Activated CD4-positive, alpha-beta T cell treated with anti-CD3 and anti-CD28 coated beads for 24 hours (primary cell): ENCODE measurements around the gene SH3BP2.

Experiments
- DNase-seq, 2 donors: peaks; one replicate each; pipeline ENCODE4 v3.0.0-alpha.2; 2020; ENCODE audit warnings: low read depth in 2 of 2

Gene SH3BP2

GRCh38 chr4:2819244-2820215 lies 26.6 kb downstream of the SH3BP2 start:
- no peak for DNase-seq

DNA sequence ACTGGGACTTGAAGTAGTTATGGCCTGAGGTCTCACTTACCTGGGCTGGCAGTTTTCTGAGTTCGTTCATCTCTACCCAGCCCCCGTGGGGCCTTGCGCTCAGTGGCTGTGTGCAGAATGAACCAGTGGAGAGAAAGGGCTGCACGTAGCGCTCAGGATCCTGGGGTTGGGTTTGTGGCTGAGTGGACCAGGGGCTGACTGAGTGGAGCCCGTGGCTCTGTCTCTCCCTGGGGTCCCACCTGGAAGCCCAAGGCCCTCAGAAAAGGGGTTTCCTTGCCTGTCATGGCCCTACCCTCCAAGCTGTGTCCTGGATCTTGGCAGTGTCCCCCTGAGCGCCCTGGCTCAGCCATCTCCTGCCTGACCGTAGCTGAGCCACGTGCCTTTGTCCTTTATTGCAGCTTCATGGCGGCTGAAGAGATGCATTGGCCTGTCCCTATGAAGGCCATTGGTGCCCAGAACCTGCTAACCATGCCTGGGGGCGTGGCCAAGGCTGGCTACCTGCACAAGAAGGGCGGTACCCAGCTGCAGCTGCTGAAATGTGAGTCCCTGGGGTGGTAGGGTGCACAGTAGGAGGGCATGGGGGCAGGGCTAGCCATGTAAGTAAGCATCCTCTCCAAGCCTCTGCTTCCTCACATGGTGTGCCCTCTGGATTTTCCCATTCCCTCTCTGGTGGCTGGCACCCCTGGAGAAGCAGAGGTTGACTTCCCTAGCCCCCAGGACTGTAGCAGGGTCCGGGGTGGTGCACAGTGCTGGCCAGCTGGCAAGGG lies 27.5 kb downstream of the SH3BP2 start:
- DNase-seq = no peak

GRCh38 chr4:2822461-2823300 lies 29.8 kb downstream of the SH3BP2 start:
- DNase-seq = no peak

DNA sequence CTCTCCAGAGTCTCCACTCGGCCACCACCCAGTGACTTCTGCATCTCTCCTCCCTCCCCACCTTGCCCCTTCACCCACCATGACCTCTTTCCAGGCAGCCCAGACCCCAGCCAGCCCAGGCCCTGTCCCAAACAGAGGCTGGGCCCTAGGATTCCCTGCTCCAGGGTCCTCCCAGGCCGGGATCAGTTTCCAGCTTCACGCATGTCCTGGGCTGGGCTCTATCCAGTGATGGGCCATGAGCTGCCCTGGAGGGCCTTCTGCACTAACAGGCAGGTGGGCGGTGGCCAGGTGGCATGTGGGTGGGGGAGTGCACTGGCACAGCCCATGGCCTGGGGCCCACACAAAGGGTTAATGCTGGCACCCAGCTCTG lies 30.4 kb downstream of the SH3BP2 start:
- no peak for DNase-seq

DNA sequence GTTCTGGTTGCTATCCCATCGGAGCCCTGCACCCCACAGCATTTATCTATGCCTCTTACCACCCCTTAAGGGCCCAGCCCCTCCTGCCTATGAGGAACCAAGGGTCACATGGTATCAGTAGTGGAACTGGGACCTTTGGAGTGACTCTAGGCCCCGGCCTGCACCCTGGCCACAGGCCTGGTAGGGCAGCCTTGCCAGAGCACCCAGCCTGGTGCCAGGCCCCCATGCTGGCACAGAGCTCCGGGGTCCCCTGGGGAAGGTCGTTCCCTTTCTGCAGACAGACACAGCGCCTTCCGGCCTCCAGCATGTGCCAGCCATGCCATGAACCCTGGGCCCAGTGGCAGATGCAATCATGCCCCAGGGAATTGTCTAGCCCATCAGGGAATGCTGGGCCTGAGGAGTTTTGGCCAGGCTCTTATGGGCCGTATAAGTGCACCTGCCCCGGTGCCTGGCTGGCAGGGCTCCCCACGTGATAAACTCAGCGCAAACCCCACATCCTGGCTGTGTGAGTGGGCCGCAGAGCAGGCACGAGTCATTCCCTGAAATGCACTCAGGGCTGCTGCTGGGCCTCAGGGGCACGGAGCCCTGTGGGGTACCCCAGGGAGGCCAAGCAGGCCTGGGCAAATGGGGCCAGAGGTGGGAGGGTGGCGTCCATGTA lies 30.9 kb downstream of the SH3BP2 start:
- no peak for DNase-seq

DNA sequence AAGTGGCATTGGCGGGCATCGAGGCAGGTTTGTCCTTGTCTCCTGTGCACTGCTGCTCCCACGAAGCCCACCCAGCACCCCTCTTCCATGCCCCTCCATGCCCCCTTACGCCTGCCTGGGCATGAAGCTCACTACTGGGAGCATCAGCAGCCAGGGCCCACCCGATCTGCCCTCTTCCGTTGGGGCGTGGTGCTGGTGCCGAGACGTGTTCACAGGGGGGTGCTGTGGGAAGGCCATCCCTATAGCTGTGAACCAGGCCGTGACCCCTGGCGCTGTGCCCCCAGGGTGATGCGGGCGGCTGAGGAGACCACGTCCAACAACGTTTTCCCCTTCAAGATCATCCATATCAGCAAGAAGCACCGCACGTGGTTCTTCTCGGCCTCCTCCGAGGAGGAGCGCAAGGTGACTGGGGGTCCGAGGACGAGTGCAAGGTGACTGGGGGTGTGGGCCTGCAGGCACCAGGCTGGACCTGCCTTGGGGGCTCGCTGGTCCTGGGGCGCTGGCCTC lies 31.5 kb downstream of the SH3BP2 start:
- DNase-seq = no peak

DNA sequence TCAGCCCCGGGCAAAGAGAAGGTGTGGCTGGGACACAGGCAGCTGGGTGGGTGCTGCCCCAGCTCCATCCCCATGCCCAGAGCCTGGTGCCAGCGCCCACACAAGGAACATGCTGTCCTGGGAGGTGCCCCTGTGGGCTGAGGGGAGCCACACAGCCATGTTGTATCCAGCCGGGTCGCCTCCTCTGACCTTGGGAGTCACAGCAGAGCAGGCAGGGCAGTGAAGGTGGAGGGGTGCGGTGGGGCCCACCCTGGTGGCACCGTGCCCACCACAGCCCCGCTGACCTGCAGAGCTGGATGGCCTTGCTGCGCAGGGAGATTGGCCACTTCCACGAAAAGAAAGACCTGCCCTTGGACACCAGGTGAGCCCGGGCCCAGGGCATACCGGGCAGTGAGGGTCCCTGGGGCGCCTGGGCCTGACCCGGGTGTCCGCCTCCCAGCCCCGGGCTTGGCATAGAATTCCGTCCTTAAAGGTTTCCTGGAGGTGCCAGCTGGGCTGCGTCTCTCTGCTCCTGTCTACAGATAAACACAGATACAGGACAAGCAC lies 32.0 kb downstream of the SH3BP2 start:
- no peak for DNase-seq

GRCh38 chr4:2825740-2826139 lies 32.9 kb downstream of the SH3BP2 start:
- no peak for DNase-seq

- no peak for DNase-seq
Observed at GRCh38 chr4:2827071-2827873, 34.4 kb downstream of the SH3BP2 start.

DNA sequence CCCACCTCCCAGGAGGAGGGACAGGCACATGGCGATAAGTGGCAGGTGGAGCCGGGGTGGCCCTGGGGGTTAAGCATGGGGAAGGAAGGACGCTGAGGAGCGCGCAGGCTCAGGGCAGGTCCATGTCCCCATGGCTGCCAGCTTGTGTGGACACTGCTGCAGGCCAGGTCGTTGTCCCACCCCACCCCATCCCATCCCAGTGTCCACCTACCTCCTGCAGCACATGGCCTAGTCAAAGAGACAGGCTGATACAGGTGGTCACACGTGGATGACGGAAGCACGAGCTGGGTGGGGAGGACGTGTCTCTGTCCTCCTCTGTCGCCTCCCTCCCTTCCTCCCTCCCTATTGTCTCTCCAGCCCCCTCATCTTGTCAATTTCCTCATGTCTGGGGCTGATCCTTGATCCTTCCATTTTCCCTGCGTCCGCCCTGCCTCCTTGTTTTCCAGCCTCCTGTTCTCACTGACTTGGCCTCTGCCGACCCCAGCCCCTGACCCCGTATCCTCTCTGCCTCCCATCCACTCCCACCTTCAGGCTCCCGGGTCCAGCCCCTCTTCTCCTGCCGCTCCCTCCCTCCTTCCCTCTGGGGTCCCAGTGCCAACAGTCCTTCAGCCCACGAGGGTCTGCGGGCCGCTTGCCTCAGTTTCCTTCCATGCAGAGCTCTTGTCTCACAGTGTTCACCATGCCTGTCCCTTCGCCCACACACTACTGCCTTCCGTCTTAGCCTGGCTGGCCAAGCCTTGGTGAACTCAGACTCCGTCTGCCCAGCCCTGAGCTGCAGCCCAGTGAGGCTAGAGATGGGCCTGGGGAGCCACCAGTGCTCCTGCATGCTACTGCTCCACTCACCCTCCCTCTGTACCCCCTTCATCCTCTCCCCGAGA lies 35.2 kb downstream of the SH3BP2 start:
- DNase-seq = no peak

DNA sequence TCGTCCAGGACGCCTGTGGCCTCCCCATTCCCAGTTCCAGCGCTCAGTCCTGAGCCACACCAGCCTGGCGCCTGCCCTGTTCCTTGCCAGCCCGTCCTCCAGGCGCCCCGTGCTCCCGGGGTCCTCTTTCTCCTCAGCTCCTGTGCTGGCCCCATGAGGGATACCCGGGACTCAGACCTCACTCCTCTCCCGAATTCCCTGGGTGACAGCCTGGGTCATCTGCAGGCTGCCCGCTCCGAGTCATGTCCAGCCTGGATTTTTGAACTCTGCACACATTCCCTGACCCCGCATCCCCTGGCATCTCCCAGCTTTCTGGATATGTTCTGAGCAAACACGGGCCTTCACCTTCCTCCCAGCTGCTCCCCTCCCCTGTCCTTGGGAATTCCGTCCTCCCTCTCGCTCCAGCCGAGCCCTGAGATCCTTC lies 35.9 kb downstream of the SH3BP2 start:
- no peak for DNase-seq

DNA sequence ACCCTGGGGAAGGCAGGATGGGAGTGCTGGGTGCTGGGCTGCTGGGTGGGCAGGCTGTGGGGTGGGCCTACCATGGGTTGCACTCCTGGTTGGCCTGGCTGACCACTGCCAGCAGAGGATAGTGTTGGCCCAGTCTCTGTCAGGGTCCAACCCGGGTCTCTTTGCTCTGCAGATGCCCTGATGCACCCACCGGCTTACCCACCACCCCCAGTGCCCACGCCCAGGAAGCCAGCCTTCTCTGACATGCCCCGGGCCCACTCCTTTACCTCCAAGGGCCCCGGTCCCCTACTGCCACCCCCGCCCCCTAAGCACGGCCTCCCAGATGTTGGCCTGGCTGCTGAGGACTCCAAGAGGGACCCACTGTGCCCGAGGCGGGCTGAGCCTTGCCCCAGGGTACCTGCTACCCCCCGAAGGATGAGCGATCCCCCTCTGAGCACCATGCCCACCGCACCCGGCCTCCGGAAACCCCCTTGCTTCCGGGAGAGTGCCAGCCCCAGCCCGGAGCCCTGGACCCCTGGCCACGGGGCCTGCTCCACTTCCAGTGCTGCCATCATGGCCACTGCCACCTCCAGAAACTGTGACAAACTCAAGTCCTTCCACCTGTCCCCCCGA lies 36.5 kb downstream of the SH3BP2 start:
- DNase-seq = no peak

DNA sequence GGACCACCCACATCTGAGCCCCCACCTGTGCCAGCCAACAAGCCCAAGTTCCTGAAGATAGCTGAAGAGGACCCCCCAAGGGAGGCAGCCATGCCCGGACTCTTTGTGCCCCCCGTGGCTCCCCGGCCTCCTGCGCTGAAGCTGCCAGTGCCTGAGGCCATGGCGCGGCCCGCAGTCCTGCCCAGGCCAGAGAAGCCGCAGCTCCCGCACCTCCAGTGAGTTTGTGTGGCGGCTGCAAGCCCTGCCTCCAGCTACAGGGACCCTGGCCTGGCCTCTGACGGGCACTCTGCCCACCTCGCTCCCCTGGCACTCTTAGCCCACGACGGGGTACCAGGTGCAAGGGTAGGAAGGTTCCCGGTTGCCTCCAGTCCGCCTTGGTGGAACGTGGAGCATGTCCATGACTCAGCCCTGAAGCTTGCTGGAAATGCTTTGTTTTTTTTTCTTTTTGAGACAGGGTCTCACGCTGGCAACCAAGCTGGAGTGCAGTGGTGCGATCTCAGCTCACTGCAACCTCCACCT lies 37.1 kb downstream of the SH3BP2 start:
- DNase-seq = no peak

DNA sequence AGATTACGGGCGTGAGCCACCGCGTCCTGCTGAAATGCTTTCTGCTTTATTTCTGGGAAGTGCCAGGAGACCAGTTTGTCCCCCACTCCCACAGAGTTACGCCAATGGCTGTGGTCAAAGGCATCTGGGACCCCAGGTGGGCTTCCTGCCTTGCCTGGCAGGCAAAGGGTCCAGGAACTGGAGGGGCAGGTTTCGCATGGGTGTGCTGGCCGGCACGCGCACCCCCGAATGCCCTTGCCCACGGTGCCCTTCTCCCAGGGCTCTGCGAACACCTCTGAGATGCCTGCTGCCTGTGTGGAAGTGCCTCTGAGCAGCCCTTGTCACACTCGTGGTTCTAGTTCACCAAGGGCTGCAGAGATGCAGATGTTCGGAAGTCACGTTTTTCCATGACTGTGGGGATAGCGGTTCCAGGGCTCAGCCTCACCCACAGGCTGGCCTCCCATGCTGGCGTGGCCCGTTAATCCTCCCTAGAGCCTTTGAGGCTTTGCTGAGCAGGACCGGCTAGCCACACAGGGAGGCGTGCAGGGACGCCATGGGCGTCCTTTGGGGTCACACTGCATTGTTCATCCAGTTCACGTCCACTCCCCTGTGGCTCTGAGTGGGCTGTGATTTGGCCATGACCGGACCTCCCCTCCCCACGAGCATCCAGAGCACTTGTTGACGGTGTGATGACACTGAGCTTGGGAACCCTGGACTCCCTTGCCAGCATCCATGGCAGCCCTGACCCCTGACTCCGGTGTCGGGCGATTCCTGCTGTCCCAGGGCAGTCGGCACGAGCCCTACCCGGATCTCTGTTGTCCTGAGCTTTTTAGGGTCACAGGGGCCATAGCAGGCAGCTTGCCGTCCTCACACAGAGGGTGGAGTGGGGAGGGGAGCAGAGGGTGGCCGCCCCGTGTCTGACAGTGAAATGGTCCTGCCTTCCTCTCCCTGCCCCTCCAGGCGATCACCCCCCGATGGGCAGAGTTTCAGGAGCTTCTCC lies 38.0 kb downstream of the SH3BP2 start:
- no peak for DNase-seq

DNA sequence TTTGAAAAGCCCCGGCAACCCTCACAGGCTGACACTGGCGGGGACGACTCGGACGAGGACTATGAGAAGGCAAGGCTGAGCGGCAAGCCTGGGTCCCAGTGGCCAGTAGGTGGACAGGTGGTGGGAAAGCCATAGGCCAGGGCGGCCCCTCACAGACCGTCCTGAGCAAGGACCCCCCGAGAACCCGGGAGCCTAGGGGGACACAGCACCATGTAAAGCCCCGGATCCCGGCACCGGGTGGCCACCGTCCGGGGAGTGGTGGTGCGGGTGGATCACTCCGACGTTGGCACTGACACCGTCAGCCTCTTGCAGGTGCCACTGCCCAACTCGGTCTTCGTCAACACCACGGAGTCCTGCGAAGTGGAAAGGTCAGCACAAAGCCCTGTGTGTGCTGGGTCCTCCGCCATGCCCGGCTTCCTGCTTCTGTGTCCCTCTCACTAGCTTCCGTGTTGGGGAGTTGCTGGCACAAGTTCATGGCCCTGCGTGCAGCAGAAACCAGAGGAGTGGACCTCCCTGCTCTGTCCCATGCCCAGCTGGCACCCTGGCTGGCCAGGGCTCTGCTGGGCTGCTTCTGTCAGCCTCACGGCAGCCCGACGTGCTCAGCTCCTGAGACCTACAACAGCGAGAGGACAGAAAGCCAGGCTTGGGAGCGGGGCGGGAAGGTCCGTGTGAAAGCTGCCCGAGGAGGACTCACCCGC lies 38.9 kb downstream of the SH3BP2 start:
- no peak for DNase-seq

DNA sequence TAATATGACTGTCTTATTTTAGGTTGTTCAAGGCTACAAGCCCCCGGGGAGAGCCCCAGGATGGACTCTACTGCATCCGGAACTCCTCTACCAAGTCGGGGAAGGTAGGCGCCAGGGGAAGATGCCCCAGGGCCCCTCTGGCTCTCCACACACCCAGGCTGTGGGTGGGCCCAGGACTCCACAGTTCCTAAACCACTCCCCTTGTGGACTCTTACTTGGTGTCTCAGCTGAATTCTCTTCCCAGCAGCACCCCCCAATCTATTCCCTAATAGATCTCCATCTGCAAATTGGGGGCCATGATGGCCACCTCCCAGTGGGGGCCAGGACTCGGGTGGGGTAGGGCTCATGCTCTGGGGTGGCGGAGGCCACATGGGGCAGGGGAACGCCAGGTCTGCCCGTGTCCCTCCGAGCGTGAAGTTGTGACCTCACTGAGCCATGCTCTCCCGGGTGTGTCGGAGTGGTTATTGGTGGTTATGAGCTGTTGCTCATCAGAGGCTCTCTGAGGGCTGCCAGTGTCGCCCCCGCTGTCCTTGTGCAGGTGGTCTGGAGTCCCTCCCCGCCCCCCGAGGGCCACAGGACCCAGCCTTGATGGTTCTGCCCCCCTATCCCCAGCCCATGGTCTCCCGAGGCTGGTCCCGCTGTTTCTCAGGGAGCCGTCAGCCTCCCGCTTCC lies 39.6 kb downstream of the SH3BP2 start:
- no peak for DNase-seq
